ENCODE data around the gene ZNF93. TPM values are rescaled to one million over a fixed set of nuclear protein-coding genes. Genes with fewer than 3 reads are reported as not detected.
"Not testable (repeated sequence)": the region's sequence is repeated elsewhere in the genome, so short reads cannot be mapped to it uniquely, and the experiment has no call there.

ZNF93 gene
- total RNA-seq, 1 donor from 2014 or later, result 14.9 TPM

DNA sequence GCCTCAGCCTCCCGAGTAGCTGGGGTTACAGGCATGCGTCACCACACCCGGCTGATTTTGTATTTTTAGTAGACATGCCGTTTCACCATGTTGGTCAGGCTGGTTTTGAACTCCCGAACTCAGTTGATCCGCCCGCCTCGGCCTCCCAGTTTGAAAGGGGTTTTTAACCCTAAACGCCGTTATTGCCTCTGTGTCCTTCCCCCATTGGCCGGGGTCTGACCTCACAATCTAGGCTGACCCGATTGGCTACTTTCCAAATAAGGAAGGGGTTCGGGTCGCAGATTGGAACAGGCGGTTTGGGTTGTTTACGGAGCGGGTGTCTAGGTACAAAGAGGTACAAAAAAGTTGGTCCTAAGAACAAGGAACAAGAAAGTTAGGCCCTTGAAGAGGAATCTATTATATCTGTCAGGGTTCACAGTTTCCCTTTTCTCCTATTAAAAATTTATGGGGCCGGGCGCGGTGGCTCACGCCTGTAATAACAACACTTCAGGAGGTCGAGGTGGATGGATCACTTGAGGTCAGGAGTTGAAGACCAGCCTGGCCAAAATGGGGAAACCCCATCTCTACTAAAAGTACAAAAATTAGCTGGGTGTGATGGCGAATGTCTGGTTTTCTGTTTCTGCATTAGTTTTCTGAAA, 34.0 kb upstream of the ZNF93 start:
- intact Hi-C loops (cut with micrococcal nuclease), result loop anchor here (1.0 to 10.0 kb wide), 7 partner anchors 34 to 223 kb away; partner anchors contain the start of genes ATP13A1, GMIP, ZNF14 and ZNF506
- peak overlapping the region; percentile 99 for H3K27ac Mint-ChIP-seq
- POLR2A ChIA-PET, result interaction anchor here (0.5 to 4.9 kb wide), 28 partner anchors 10 to 1900 kb away, joined by 3 to 107 read pairs (median 6); partner anchors contain the start of genes ATP13A1, GMIP, ZNF100 and ZNF101
- DNase-seq, result peak; percentile 49
- H3K36me3 Mint-ChIP-seq (ENCODE audit: low read depth), result peaks cover 28% of the 10 kb centered on the region
- TF ChIP-seq, protein P1, sequence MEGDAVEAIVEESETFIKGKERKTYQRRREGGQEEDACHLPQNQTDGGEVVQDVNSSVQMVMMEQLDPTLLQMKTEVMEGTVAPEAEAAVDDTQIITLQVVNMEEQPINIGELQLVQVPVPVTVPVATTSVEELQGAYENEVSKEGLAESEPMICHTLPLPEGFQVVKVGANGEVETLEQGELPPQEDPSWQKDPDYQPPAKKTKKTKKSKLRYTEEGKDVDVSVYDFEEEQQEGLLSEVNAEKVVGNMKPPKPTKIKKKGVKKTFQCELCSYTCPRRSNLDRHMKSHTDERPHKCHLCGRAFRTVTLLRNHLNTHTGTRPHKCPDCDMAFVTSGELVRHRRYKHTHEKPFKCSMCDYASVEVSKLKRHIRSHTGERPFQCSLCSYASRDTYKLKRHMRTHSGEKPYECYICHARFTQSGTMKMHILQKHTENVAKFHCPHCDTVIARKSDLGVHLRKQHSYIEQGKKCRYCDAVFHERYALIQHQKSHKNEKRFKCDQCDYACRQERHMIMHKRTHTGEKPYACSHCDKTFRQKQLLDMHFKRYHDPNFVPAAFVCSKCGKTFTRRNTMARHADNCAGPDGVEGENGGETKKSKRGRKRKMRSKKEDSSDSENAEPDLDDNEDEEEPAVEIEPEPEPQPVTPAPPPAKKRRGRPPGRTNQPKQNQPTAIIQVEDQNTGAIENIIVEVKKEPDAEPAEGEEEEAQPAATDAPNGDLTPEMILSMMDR (IDR thresholded peaks at IDR 0.05), result no peak
- CTCF ChIA-PET, result interaction anchor here (1.5 to 2.4 kb wide), 2 partner anchors 12 to 45 kb away, joined by 3 to 11 read pairs; partner anchors contain the start of gene ZNF506
- peak; percentile 27 for ATAC-seq (ENCODE audit: low read depth)
- peaks cover 39% of the 10 kb centered on the region for H3K4me1 Mint-ChIP-seq
- H3K27me3 Mint-ChIP-seq, result no peaks in the 10 kb centered on the region
- no peaks in the 10 kb centered on the region for H3K9me3 Mint-ChIP-seq
- peak overlapping the region; percentile 100 for H3K4me3 Mint-ChIP-seq

DNA sequence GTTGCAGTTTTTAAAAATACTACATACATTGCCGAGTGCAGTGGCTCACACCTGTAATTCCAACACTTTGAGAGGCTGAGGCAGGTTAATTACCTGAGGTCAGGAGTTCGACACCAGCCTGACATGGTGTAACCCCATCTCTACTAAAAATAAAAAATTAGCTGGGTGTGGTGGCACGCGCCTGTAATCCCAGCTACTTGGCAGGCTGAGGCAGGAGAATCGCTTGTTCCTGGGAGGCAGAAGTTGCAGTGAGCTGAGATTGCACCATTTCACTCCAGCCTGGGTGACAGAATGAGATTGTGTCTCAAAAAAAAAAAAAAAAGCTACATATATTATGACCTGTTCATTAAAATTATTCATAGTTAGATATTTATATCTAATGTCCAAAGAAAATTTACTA, 30.7 kb upstream of the ZNF93 start:
- DNase-seq; H3K27ac Mint-ChIP-seq; ATAC-seq (ENCODE audit: low read depth); intact Hi-C loops (cut with micrococcal nuclease); H3K9me3 Mint-ChIP-seq; H3K27me3 Mint-ChIP-seq; H3K4me3 Mint-ChIP-seq: not testable (repeated sequence)
- H3K36me3 Mint-ChIP-seq (ENCODE audit: low read depth), result peaks cover 49% of the 10 kb centered on the region
- CTCF ChIA-PET, result interaction anchor here (1.5 kb wide), 1 partner anchor 21 kb away, joined by 4 read pairs; no protein-coding TSS in a partner anchor
- POLR2A ChIA-PET, result interaction anchor here (0.7 to 1.7 kb wide), 2 partner anchors 36 to 93 kb away, joined by 4 read pairs; no protein-coding TSS in a partner anchor
- peaks cover 43% of the 10 kb centered on the region for H3K4me1 Mint-ChIP-seq

DNA sequence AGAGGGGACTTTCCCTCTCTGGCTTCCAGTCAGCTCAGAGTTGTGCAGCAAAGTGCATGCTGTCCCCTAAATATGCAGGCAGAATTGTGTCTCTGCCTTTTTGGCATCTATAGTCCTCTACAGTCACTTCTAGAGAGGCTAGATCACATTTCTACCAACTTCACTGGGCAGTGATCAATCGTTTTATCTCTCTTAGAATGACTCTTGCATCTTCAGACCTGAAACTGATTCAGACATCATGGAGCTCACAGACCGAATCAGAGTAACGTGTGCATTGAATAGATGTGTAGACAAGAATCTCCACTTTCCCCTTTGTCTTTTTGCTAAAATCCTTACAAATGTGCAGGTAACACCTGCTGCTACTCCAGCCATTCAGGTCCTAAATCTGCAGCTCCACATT, 28.8 kb upstream of the ZNF93 start:
- CTCF ChIA-PET, result no interaction called here
- DNase-seq (no peak), ATAC-seq (ENCODE audit: low read depth) (no peak)
- no peak overlapping the region for H3K4me3 Mint-ChIP-seq
- no peaks in the 10 kb centered on the region for H3K9me3 Mint-ChIP-seq
- TF ChIP-seq, protein P1 (IDR thresholded peaks at IDR 0.05), result no peak
- intact Hi-C loops (cut with micrococcal nuclease), result no loop called here
- H3K36me3 Mint-ChIP-seq (ENCODE audit: low read depth), result peaks cover 42% of the 10 kb centered on the region
- H3K27me3 Mint-ChIP-seq, result no peaks in the 10 kb centered on the region
- H3K27ac Mint-ChIP-seq, result no peak overlapping the region
- H3K4me1 Mint-ChIP-seq, result peaks cover 34% of the 10 kb centered on the region
- POLR2A ChIA-PET, result interaction anchor here (0.8 to 1.7 kb wide), 3 partner anchors 11 to 95 kb away, joined by 3 to 5 read pairs (median 4); partner anchors contain the start of gene ZNF506

DNA sequence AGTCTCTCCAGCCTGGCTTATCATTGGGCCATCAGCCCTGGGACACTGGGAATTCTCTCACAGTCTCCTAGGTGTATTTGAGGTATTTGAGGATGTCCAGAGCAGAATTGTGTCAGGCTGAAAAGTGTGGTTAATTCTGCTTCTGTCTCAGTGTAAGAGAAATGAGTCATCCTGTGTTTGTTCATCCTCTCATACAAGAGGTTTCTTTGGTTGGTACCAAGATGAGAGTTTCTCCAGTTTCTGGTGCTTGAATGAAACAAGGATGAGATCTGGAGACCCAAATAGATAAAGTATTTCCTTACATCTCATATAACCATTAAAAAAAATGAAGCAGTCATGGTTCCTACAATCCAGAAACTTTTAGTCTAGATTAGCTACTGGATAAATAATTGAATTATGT, 27.4 kb upstream of the ZNF93 start:
- no peak for ATAC-seq (ENCODE audit: low read depth)
- intact Hi-C loops (cut with micrococcal nuclease), result no loop called here
- TF ChIP-seq, protein P1 (IDR thresholded peaks at IDR 0.05), result no peak
- Mint-ChIP-seq H3K36me3 (ENCODE audit: low read depth) (peaks cover 46% of the 10 kb centered on the region), H3K27ac (no peak overlapping the region), H3K4me3 (no peak overlapping the region), H3K4me1 (peaks cover 25% of the 10 kb centered on the region), H3K9me3 (no peaks in the 10 kb centered on the region), H3K27me3 (no peaks in the 10 kb centered on the region)
- ChIA-PET CTCF (no interaction called here), POLR2A (interaction anchor here (1.6 kb wide), 1 partner anchor 204 kb away, joined by 3 read pairs; the partner anchor contains the start of gene ZNF101)
- no peak for DNase-seq

DNA sequence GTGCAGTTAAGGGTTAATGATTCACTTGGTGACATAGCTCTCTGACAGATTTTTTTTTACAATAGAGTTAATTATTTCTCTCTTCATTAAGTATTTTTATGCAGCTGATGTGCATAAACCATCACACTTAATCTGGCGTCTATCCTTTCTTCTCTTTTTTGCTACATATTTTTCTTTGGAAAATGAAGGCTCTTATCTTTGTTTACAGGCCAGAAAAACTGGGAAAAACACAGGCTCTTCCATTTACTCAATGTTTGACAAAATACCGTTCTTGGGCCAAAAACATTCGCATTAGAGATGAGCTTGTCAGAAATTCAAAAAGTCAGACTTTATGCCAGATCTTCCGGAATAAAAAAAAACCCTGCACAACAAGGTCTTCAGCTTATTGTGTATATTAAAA, 23.0 kb upstream of the ZNF93 start:
- H3K4me1 Mint-ChIP-seq, result peaks cover 3% of the 10 kb centered on the region
- H3K27ac Mint-ChIP-seq, result peak overlapping the region; percentile 16
- POLR2A ChIA-PET, result no interaction called here
- no peak for ATAC-seq (ENCODE audit: low read depth)
- peaks cover 2% of the 10 kb centered on the region for H3K9me3 Mint-ChIP-seq
- H3K27me3 Mint-ChIP-seq, result no peaks in the 10 kb centered on the region
- peaks cover 54% of the 10 kb centered on the region for H3K36me3 Mint-ChIP-seq (ENCODE audit: low read depth)
- CTCF ChIA-PET, result no interaction called here
- intact Hi-C loops (cut with micrococcal nuclease), result no loop called here
- TF ChIP-seq, protein P1 (IDR thresholded peaks at IDR 0.05), result no peak
- no peak overlapping the region for H3K4me3 Mint-ChIP-seq
- no peak for DNase-seq

All from activated B cell treated with CpG ODN at 0.5 μM for 24 hours (primary cell).